LNCAP (cell line): Measurements from ENCODE around the gene ATP2B3.
A peak's percentile ranks its signal among the peaks of the same experiment; 100 is the strongest.

Experiments
- TF ChIP-seq, protein P1 (sequence below): fragments of 450-650 bp; IDR thresholded peaks from 2 replicates; pipeline ENCODE4 v1.5.1; 2017; ENCODE audit warnings: mild to moderate bottlenecking

ATP2B3 gene

DNA sequence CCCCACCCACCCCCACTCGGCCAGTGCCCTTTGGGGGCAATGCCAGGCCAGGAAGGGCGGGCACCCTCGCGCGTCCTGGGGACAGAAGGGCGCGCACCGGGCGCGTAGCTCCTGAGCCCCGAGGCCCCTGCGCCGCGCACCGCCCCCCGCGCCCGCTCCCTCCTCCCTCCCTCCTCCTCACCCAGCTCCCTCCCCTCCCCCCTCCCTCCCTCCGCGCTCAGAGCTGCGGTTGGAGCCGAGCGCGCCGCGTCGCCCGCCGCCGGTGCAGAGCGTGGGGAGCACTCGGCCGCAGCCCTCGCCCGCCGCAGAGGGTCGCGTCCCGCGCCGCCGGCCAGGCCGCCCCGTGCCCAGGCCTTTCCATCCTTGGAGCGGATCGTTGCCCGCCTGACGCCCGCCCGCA is at the start of gene ATP2B3:
TSS of gene ATP2B3 (plus strand) at position 220 of the 400 bp plus-strand sequence. CDS start 18,606 bp downstream, outside the sequence.
- TF ChIP-seq, protein P1, sequence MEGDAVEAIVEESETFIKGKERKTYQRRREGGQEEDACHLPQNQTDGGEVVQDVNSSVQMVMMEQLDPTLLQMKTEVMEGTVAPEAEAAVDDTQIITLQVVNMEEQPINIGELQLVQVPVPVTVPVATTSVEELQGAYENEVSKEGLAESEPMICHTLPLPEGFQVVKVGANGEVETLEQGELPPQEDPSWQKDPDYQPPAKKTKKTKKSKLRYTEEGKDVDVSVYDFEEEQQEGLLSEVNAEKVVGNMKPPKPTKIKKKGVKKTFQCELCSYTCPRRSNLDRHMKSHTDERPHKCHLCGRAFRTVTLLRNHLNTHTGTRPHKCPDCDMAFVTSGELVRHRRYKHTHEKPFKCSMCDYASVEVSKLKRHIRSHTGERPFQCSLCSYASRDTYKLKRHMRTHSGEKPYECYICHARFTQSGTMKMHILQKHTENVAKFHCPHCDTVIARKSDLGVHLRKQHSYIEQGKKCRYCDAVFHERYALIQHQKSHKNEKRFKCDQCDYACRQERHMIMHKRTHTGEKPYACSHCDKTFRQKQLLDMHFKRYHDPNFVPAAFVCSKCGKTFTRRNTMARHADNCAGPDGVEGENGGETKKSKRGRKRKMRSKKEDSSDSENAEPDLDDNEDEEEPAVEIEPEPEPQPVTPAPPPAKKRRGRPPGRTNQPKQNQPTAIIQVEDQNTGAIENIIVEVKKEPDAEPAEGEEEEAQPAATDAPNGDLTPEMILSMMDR = no peak

DNA sequence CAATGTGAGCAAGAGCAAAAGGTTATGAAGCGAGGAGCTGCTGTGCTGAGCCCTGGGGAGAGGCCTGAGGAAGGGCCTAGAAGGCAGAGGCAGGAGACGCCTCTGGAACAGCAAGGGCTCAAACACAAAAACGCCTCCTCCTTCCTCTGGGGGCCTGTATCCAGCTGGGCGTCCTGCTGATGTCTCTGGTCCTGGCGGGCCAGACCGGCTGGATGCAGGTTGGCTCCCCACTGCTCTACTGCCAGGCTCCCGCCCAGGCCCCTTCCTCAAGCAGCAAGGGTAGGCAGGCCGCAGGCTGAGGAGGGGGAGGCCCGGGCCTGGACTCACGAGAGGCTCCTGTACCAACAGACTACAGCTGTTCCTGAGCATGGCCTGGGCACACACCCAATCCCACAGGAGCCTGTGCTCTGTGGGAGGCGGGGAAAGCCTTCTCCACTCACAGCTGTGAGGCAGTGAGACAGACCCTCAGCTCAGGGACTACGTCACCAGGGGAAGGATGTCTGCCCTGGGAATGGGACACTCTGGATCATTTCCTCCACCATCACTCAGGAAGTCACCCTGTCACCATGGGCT is 49.3 kb upstream of the ATP2B3 start:
- TF ChIP-seq, protein P1 = no peak

DNA sequence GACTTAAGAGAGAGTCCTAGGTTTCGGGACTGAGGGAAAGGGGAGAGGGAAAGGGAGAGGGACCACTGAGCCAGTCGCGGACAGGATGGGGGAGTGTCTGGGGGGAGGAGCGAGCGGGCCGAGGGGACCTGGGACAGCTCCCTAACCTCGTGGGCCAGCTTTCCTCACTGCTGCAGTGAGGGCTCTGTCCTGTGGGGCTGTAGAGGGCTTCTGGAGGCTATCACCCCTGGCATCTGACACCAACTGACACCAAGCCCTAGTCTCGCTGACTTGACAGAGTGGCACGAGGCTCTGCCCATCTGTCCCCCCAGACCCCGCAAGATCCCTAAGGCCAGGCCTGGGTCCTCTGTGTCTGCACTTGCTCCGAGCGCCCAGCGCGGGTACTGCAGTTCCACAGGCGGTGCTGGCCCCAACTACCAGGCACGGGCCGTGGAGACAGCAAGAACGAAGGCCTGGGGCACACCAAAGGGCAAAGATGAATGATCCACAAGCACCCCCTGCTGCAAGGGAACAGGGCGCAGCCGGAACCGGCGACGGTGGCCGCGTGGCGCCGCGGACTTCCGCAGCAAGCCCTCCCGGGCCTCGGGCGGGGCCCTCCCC is 47.5 kb upstream of the ATP2B3 start:
- TF ChIP-seq, protein P1 = no peak

DNA sequence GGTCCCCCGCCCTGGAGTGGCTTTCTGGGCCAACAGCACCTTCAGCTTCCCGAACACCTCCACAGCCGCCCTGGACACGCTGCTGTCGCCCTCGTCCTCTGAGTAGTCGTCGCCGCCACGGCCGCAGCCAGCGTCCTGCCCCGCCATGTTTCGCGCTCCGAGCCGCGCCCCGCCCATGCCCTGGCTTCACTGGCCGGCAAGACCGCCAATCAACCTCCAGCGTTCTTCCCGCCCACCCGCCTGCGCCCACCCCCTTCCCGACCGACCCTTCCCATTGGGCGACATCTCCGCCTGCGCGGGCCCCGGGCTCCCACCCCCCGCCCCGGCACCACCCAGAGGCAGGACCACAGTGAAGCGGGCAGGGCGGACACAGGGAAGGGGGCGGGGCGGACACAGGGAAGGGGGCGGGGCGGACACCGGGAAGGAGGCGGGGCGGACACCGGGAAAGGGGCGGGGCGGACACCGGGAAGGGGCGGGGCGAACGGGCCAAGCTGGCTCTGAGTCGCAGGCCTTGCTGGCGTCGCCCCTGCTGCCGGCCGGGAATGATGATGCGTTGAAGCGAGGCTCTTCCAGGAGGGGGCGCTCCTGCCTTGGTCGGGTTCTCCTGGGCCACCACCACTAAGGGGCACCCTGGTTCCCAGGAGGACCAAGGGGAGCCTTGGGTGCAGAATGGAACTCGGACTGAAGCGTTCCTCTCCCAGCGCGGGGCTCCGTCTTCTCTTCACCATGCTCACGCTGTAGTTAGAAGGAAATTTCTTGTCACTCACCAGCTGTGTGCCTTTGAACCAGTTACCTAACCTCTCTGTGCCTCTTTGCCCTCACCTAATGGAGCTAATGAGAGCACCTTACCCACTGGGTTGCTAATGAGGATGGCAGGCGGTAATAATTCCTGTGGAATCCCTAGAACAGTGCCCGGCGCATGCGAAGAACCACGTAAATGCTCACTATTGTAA is 46.8 kb upstream of the ATP2B3 start, which contains the start of gene HAUS7:
TSS of gene HAUS7 (minus strand) at position 166 of the 953 bp plus-strand sequence. CDS start at position 147, 19 bp downstream.
- TF ChIP-seq, protein P1 = peak; percentile 60

DNA sequence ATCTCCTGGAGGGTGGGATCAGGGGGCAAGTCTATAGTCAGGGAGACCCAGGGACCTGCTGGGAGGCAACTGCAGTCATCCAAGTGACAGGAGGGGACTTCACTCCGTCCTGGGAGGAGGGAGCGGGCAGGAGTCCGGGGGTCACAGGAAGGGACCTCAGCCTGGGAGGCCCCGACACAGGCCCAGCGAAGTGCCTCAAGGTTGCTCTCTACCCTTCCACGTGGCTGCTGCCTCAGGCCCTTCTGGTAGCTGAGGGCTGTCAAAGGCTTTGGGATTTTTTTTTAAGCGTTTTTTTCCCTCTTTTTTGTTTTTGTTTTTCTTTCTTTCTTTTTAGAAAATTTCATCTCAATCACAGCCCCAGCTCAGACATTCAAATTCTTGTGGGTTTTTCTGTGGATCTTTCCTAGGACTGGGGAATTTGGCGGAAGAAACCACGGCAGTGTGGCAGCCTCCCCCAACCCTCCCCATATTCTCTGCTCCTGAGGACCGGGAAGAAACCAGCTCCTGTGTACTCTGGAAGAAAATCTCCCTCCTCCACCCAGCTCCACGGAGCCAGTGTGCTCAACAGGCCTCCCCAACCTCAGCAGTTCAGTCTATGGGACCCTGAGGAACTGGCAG is 45.7 kb upstream of the ATP2B3 start:
- TF ChIP-seq, protein P1 = no peak

DNA sequence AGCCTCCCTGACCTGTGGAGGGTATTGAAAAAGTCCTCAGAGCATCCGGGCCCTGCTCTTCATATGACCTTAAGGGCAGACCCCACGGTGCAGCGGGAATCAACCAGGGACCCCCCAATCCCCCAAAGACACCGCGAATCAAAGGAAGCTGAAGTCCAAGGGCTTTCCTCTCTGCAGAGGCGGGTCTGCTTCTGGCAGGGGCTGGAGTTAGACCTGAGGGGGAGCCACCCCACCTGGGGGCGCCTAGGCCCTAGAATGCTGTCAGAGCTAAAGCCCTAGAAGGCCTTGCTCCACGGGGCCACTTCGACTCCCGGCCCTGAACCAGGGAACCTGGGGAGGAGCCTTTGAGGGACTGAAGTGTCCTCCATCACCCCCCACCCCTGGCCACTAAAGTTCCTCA is 44.3 kb upstream of the ATP2B3 start:
- TF ChIP-seq, protein P1 = no peak

DNA sequence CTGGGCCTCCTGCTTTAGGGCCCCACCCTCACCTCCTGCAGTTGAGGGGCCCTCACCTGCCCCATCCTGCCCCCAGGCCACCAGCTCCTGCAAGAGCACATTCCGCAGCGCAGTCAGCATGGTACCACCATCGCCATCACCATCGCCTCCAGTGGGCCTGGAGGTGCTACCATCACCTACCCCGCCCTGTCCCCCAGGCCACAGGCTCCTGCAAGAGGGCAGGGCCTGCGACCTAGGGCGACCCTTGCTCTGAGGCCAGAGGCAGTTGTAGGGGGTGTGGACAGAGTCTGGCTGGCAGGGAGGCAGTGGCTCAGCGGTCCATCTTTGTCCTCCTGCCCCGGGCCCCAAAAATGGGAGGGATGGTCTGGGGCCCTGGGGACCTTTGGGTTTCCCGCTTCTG is 43.2 kb upstream of the ATP2B3 start:
- TF ChIP-seq, protein P1 = no peak
